Measurements from ENCODE around the gene RNF183.

The RNF183 gene

GRCh38 chr9:113307396-113307975, 4.3 kb upstream of the RNF183 start:
- ChIA-PET CTCF (interaction anchor here (0.8 to 3.6 kb wide), 6 partner anchors 11 to 76 kb away, joined by 3 to 26 read pairs (median 4); partner anchors contain the start of gene WDR31), POLR2A (no interaction called here)
- Histone ChIP-seq H3K4me3 (ENCODE audit: low read depth, low read length) (no peak overlapping the region), H3K9me3 (ENCODE audit: control insufficient read depth, insufficient read depth, low read depth, low read length) (no peaks in the 10 kb centered on the region), H3K27ac (ENCODE audit: extremely low read depth, low read depth, low read length) (no peak overlapping the region), H3K36me3 (ENCODE audit: control insufficient read depth in 2 of 2, insufficient read depth in 1 of 2, low read length in 2 of 2) (no peaks in the 10 kb centered on the region), H3K4me1 (ENCODE audit: control insufficient read depth, insufficient read depth, low read length) (no peaks in the 10 kb centered on the region)
- TF ChIP-seq KLF10 (tag by site-specific recombination; IDR thresholded peaks at IDR 0.05) (no peak), ZBTB20 (tag by site-specific recombination; IDR thresholded peaks at IDR 0.05) (no peak)

- TF ChIP-seq ZFP41 (tag by site-specific recombination; IDR thresholded peaks at IDR 0.05; ENCODE audit: borderline replicate concordance) (no peak), ZFP37 (tag by site-specific recombination; IDR thresholded peaks at IDR 0.05) (no peak), OSR2 (tag by site-specific recombination; IDR thresholded peaks at IDR 0.05) (no peak), ZNF654 (tag by site-specific recombination; IDR thresholded peaks at IDR 0.05; ENCODE audit: low read depth) (no peak), ZNF366 (tag by site-specific recombination; conservative IDR thresholded peaks at IDR 0.05) (peak; percentile 27; the same call in 1 of the 2 replicates), ZNF555 (tag by site-specific recombination; conservative IDR thresholded peaks at IDR 0.05) (no peak)
Observed at GRCh38 chr9:113306566-113306965, 3.4 kb upstream of the RNF183 start.

GRCh38 chr9:113301548-113301947, 1.6 kb downstream of the RNF183 start:
- CTCF ChIA-PET, result no interaction called here
- no peaks in the 10 kb centered on the region for H3K36me3 ChIP-seq (ENCODE audit: control insufficient read depth in 2 of 2, insufficient read depth in 1 of 2, low read length in 2 of 2)
- POLR2A ChIA-PET, result no interaction called here
- no peak overlapping the region for H3K4me3 ChIP-seq (ENCODE audit: low read depth, low read length)
- no peak overlapping the region for H3K27ac ChIP-seq (ENCODE audit: extremely low read depth, low read depth, low read length)
- no peaks in the 10 kb centered on the region for H3K4me1 ChIP-seq (ENCODE audit: control insufficient read depth, insufficient read depth, low read length)
- H3K9me3 ChIP-seq (ENCODE audit: control insufficient read depth, insufficient read depth, low read depth, low read length), result no peaks in the 10 kb centered on the region
- no peak for TF ChIP-seq BCL6B (tag by site-specific recombination; IDR thresholded peaks at IDR 0.05)
- no peak for TF ChIP-seq SCRT1 (tag by site-specific recombination; IDR thresholded peaks at IDR 0.05; ENCODE audit: borderline replicate concordance)
- no peak for TF ChIP-seq ZNF266 (tag by site-specific recombination; IDR thresholded peaks at IDR 0.05; ENCODE audit: low read depth)
- no peak for TF ChIP-seq ZNF416 (tag by site-specific recombination; IDR thresholded peaks at IDR 0.05)
- no peak for TF ChIP-seq ZNF391 (tag by site-specific recombination; IDR thresholded peaks at IDR 0.05; ENCODE audit: borderline replicate concordance, low read depth)
- TF ChIP-seq HOXD13 (CRISPR knock-in tag; IDR thresholded peaks at IDR 0.05; ENCODE audit: borderline replicate concordance), result no peak
- TF ChIP-seq YY2 (tag by site-specific recombination; IDR thresholded peaks at IDR 0.05), result no peak
- no peak for TF ChIP-seq ZNF510 (tag by site-specific recombination; IDR thresholded peaks at IDR 0.05; ENCODE audit: insufficient replicate concordance)
- TF ChIP-seq KLF7 (tag by site-specific recombination; IDR thresholded peaks at IDR 0.05; ENCODE audit: borderline replicate concordance), result no peak
- TF ChIP-seq ZNF148 (tag by site-specific recombination; IDR thresholded peaks at IDR 0.05; ENCODE audit: borderline replicate concordance), result no peak
- TF ChIP-seq ZBTB26 (tag by site-specific recombination; optimal IDR thresholded peaks at IDR 0.05), result no peak
- TF ChIP-seq ZNF174 (tag by site-specific recombination; IDR thresholded peaks at IDR 0.05), result no peak
- TF ChIP-seq ZNF394 (tag by site-specific recombination; IDR thresholded peaks at IDR 0.05; ENCODE audit: borderline replicate concordance), result no peak
- no peak for TF ChIP-seq ZNF768 (tag by site-specific recombination; IDR thresholded peaks at IDR 0.05)
- no peak for TF ChIP-seq ZNF707 (tag by site-specific recombination; IDR thresholded peaks at IDR 0.05)
- TF ChIP-seq ZNF747 (tag by site-specific recombination; IDR thresholded peaks at IDR 0.05), result no peak
- no peak for TF ChIP-seq ZNF558 (tag by site-specific recombination; IDR thresholded peaks at IDR 0.05)
- TF ChIP-seq YY1 (tag by site-specific recombination; IDR thresholded peaks at IDR 0.05), result no peak
- no peak for TF ChIP-seq ELK4 (IDR thresholded peaks at IDR 0.05; ENCODE audit: borderline replicate concordance, low read depth, low read length)

More at GRCh38 chr9:113306566-113306965, 3.4 kb upstream of the RNF183 start:
- Histone ChIP-seq H3K4me3 (ENCODE audit: low read depth, low read length) (no peak overlapping the region), H3K36me3 (ENCODE audit: control insufficient read depth in 2 of 2, insufficient read depth in 1 of 2, low read length in 2 of 2) (no peaks in the 10 kb centered on the region), H3K9me3 (ENCODE audit: control insufficient read depth, insufficient read depth, low read depth, low read length) (no peaks in the 10 kb centered on the region), H3K27ac (ENCODE audit: extremely low read depth, low read depth, low read length) (no peak overlapping the region), H3K4me1 (ENCODE audit: control insufficient read depth, insufficient read depth, low read length) (no peaks in the 10 kb centered on the region)
- CTCF ChIA-PET, result interaction anchor here (0.7 to 0.9 kb wide), 2 partner anchors 11 kb away, joined by 3 to 4 read pairs; no protein-coding TSS in a partner anchor
- POLR2A ChIA-PET, result no interaction called here

All from HEK293 (cell line).